NCI-H1694 (cell line): ENCODE data around the gene CDH5.

Experiments
- DNase-seq: peaks from one replicate; lab custom pipeline; 2025; lab: John Stamatoyannopoulos, UW

CDH5 gene

DNA sequence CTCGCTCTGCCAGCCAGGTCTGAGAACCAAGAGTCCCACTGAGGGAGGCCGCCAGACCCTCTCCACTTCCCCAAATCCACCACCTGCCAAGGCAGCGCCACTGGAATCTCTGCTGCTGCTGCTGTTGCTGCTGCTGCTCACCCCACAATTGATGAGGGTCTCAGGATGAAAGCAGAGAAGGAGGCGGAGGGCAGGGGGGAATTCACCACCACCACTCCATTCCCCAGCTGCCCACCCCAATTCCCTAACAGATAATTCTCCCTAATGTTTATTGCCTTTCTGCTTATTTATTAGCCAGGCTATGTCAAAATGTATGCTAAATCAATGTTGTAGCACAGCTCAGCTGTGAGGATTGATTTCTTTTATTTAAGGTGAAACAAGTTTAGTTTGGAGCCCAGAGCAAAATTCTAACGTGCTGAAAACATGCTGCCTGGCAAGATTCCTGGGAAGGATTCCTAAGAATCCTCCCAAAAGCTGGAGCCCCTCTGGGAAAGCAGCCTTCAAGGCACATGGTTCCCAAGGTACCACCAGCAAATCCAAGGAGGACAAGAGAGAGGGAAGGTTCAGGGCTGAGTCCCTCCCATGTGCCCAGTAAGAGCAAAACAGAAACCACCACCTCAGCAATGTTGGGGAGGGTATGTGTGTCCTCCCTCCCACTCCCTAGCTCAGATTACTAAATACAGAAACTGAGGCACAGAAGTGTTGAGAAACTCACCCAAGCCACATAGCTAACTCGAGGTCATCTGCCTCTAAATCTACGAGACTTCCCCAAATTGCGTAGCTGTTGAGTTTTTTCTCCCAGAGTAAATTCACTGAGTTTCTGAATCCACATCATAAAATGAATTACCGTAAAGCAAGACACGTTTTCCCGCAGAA, 12.2 kb upstream of the CDH5 start:
- no peak for DNase-seq

GRCh38 chr16:66355526-66355925, 11.0 kb upstream of the CDH5 start:
- DNase-seq: no peak

GRCh38 chr16:66357523-66357928, 9.0 kb upstream of the CDH5 start:
- DNase-seq: peak; percentile 67

- no peak for DNase-seq
Observed at GRCh38 chr16:66358231-66358630, 8.3 kb upstream of the CDH5 start.

DNA sequence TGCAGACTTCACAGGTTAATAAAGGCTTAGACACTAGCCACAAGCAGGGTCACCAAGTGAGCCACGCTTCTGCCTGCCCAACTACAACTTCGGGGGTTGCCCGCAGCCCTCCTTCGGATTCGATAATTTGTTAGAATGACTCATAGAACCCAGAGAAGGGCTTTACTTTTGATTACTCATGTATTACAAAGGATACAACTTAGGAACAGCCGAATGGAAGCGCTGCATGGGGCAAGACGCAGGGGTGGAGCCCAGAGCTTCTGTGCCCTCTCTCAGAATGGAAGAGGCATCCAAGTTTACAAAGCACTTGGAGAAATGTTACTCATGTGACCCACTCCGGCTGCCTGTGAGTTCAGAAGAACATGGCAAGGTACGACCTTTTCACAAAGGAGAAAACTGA, 7.5 kb upstream of the CDH5 start:
- DNase-seq: no peak

GRCh38 chr16:66359811-66360608, 6.5 kb upstream of the CDH5 start:
- peak; percentile 28 for DNase-seq

- DNase-seq: no peak
Observed at GRCh38 chr16:66360624-66361324, 5.7 kb upstream of the CDH5 start.

DNA sequence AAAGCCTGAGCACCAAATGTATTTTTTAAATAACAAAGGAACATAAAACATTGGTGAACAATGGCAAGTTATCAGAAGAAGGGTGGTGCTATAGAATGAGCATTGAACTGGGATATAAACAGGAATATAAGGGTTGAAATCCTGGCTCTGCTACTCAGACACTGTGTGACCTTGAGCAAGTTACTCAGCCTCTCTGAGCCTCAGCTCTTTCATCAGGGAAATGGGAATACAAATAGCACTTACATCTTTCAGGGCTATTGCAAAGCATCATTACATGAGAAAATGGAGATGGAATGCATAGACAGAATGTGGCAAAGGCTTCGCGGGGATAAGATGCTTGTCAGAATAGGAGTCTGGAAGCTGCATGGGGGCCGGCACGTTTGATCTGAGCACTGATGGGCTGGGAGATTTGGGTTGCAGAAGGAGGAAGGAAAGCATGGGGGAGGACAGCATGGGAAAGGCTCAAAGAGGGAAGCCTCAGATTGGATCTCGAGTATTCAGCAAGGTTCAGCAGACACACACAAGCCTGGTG, 4.8 kb upstream of the CDH5 start:
- no peak for DNase-seq

DNA sequence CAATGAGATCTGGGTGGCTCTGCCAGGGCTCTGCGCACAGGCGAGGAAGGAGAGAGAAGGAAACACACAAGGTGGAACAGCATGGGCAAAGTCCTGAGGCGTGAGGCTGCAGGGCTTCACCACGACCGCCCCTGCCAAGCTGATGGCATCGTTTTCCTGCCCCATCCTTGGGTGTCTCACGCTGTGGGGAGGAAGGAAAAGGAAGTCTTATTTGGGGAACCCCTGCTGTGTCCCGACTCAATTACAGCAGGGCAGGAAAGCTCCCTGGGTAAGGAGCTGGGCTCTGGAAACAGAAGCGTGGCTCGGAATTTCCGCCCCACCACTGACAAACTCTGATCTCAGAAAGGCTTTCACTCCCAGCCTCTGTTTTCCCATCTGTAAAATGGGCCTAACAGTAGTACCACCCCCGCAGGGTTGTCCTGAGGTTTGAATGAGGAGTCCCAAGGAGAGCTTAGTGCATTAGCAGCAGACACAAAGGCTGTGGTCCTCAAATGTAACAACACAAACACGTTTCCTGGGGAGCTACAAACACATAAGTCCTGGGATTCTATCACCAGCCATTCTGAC, 3.2 kb upstream of the CDH5 start:
- no peak for DNase-seq

DNA sequence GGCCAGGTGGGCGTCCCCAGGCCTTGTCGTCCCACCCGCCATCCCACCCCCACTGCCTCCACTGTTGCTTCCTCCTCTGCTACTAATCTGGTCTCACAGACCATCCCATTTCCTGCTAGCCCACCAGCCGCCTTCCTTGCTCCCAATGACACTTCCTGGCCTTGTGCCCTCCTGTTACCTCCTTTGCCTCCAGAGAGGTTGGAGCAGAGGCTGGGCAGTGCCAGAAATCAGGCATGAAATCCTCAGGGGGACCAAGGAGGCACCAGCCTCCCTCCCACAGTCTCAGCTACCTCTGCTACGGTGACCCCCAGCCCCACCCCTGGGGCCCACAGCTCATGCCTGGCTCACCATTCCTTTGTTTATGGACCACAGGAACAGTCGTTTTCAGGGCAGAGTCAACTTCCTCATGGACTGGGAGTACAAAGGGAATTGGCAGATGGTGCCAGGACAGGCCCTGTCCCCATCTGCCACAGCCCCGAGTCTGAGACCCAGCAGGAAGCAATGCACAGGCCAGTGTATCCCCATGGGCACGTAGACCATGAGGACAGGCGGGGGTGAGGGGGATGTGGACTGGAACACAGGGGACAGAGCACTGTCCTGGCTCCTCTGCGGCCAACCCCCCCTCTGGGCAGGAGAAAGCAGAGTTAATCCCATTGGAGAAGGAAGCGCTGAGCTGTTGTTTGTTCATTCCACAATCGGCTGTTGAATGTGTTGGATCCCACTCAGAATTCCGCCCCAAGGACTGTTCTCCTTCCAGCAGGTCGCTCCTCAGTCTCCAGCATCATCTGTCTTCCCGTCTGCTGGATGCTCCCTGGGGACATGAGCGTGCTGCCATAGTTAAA, 2.2 kb upstream of the CDH5 start:
- DNase-seq: peak; percentile 91

DNA sequence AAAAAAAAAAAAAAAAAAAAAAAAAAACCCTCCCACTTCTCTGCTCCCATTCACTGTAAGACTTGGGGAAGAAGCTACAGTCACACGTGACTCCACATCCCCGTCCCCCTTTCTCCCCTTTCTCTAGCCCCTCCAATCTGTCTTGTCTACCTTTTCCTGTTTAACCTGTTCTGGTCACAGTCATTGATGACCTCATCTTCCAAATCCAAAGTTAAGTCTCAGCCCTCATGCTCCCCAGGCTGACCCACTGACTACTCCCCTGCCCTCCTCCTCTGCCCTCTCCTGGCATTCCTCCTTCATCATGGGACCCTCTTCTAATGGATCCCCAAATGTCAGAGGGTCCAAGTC, 1.6 kb upstream of the CDH5 start:
- DNase-seq: no peak

GRCh38 chr16:66365651-66366050, 840 bp upstream of the CDH5 start:
- DNase-seq: no peak

- no peak for DNase-seq
Observed at GRCh38 chr16:66367968-66368891, 1.7 kb downstream of the CDH5 start.

GRCh38 chr16:66369055-66369592, 2.6 kb downstream of the CDH5 start:
- DNase-seq: no peak

- DNase-seq: no peak
Observed at GRCh38 chr16:66370786-66371684, 4.5 kb downstream of the CDH5 start.

GRCh38 chr16:66372078-66372897, 5.8 kb downstream of the CDH5 start:
- no peak for DNase-seq

DNA sequence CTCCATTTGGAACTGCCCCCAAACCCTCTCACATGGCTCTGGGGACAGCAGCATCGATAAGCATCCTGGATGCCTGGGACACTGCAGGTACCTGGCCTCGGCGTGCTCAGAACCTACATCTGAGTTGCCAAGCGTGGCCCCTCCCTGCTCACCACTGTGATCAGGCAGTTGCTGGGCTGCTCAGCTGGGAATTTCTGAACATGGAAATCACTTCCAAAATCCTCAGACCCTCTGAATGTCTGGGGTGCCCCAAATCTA, 6.3 kb downstream of the CDH5 start:
- DNase-seq: no peak

DNA sequence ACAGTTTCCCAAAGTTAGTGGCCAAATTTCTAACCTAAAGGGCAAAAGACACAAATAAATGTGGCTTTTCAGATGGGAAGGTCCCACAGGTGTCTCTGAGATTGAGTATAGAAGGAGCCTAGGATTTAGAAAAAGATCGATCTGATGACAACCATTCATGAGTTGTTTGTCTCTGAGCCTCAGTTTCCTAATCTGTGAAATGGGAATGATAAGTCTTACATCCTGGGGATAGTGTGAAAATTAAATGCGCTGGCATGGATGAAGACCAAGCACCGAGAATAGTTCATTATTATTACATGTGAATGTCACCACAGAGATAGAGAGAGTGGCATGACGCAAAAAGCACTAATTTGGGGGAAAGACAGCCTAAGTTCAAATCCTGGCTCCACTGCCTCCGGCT, 7.2 kb downstream of the CDH5 start:
- no peak for DNase-seq
